ENCODE measurements around the gene MT1F.
"Not testable (repeated sequence)": the region's sequence is repeated elsewhere in the genome, so short reads cannot be mapped to it uniquely, and the experiment has no call there.

Gene MT1F

GRCh38 chr16:56645838-56646237 is 11.9 kb upstream of the MT1F start:
- DNase-seq = no peak

- no peak for DNase-seq
Measured at GRCh38 chr16:56647641-56648431, 9.9 kb upstream of the MT1F start.

- no peak for DNase-seq
Measured at GRCh38 chr16:56649271-56649670, 8.5 kb upstream of the MT1F start.

- no peak for DNase-seq
Measured at GRCh38 chr16:56649820-56650219, 7.9 kb upstream of the MT1F start.

- DNase-seq = no peak
Measured at GRCh38 chr16:56651586-56651985, 6.2 kb upstream of the MT1F start, which contains the start of gene MT1B. Gene MT1B (plus strand): TSS chr16:56651886. CDS start chr16:56651954, 68 bp downstream.

GRCh38 chr16:56652600-56652999 is 5.2 kb upstream of the MT1F start:
- no peak for DNase-seq

GRCh38 chr16:56653218-56653617 is 4.5 kb upstream of the MT1F start:
- no peak for DNase-seq

- no peak for DNase-seq
Measured at GRCh38 chr16:56658327-56658875, 642 bp downstream of the MT1F start.

- no peak for DNase-seq
Measured at GRCh38 chr16:56662357-56663354, 4.9 kb downstream of the MT1F start.

GRCh38 chr16:56664506-56664905 is 6.7 kb downstream of the MT1F start:
- DNase-seq = no peak

GRCh38 chr16:56665286-56666261 is 7.8 kb downstream of the MT1F start:
- not testable (repeated sequence) for DNase-seq

- DNase-seq = no peak
Measured at GRCh38 chr16:56667581-56668571, 10.1 kb downstream of the MT1F start, which contains the start of gene MT1G. Gene MT1G (minus strand): TSS chr16:56668065. CDS start chr16:56667993, 72 bp downstream.

- DNase-seq = no peak
Measured at GRCh38 chr16:56669005-56669839, 11.5 kb downstream of the MT1F start, which contains the start of gene MT1H. Gene MT1H (plus strand): TSS chr16:56669814. CDS start chr16:56669885, 71 bp downstream.

- no peak for DNase-seq
Measured at GRCh38 chr16:56669840-56670619, 12.3 kb downstream of the MT1F start.

GRCh38 chr16:56670620-56670934 is 12.8 kb downstream of the MT1F start:
- DNase-seq = no peak

GRCh38 chr16:56671691-56672090 is 13.9 kb downstream of the MT1F start:
- DNase-seq = peak; percentile 3 to 15

- not testable (repeated sequence) for DNase-seq
Measured at GRCh38 chr16:56672171-56672570, 14.4 kb downstream of the MT1F start.

GRCh38 chr16:56672761-56673536 is 15.2 kb downstream of the MT1F start:
- DNase-seq = no peak

All from NCI-H446 (cell line).